Measurements from ENCODE around the gene SLCO2A1.

Gene SLCO2A1

GRCh38 chr3:133983126-133983525 lies 46.6 kb downstream of the SLCO2A1 start:
- H3K9ac ChIP-seq (ENCODE audit: low read length) = no peak overlapping the region
- H3K4me2 ChIP-seq (ENCODE audit: low read depth, low read length) = no peak overlapping the region
- no peak for TF ChIP-seq CTCF (IDR thresholded peaks at IDR 0.05; ENCODE audit: low read length)
- TF ChIP-seq EZH2 (optimal IDR thresholded peaks at IDR 0.05; ENCODE audit: low read depth, low read length) = no peak
- TF ChIP-seq EZH2phosphoT487 (IDR thresholded peaks at IDR 0.05; ENCODE audit: low read length) = no peak
- no peak overlapping the region for H3K4me3 ChIP-seq (ENCODE audit: low read length)
- no peaks in the 10 kb centered on the region for H3K27me3 ChIP-seq (replicated peaks; ENCODE audit: insufficient read depth, low read length)
- no peak for DNase-seq
- no peaks in the 10 kb centered on the region for H3K79me2 ChIP-seq (ENCODE audit: low read length)
- no peaks in the 10 kb centered on the region for H3K9me3 ChIP-seq (replicated peaks; ENCODE audit: insufficient read depth, low read length)
- H4K20me1 ChIP-seq (ENCODE audit: insufficient read depth, low read length) = no peaks in the 10 kb centered on the region
- no peaks in the 10 kb centered on the region for H3K9me2 ChIP-seq (replicated peaks; ENCODE audit: insufficient read depth, low read length)
- no peak overlapping the region for H2AFZ ChIP-seq (ENCODE audit: low read length)
- no peaks in the 10 kb centered on the region for H3K4me1 ChIP-seq (ENCODE audit: low read length)
- no peaks in the 10 kb centered on the region for H3F3A ChIP-seq (ENCODE audit: insufficient read depth, low read length)
- no peaks in the 10 kb centered on the region for H3K36me3 ChIP-seq (replicated peaks; ENCODE audit: insufficient read depth, low read length)
- H3K27ac ChIP-seq (ENCODE audit: low read length) = no peak overlapping the region

DNA sequence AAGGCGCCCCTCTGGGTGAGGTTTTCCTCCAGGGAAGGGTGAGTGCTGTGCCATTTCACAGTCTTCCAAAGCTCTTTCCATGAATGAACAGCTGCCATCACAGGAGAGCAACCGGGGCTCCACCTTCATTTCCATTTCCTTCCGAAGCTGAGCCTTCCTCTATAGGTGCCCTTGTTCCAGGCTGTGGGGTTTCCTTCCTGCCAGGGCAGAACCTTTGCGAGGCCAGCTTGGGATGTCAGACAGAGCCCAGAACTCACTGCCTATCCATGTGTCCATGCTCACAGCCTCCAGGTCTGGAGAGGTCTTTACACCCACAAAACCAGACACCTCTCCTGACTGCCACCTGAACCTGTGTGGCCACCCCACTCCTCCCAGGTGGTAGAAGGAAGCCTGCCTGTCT lies 49.2 kb downstream of the SLCO2A1 start:
- Histone ChIP-seq H3K9ac (ENCODE audit: low read length) (no peak overlapping the region), H3K4me1 (ENCODE audit: low read length) (no peaks in the 10 kb centered on the region), H3K27ac (ENCODE audit: low read length) (no peak overlapping the region), H3K27me3 (replicated peaks; ENCODE audit: insufficient read depth, low read length) (no peaks in the 10 kb centered on the region), H3K36me3 (replicated peaks; ENCODE audit: insufficient read depth, low read length) (no peaks in the 10 kb centered on the region), H4K20me1 (ENCODE audit: insufficient read depth, low read length) (no peaks in the 10 kb centered on the region), H3K79me2 (ENCODE audit: low read length) (no peaks in the 10 kb centered on the region), H3K9me3 (replicated peaks; ENCODE audit: insufficient read depth, low read length) (no peaks in the 10 kb centered on the region), H3F3A (ENCODE audit: insufficient read depth, low read length) (no peaks in the 10 kb centered on the region), H3K4me3 (ENCODE audit: low read length) (no peak overlapping the region), H3K9me2 (replicated peaks; ENCODE audit: insufficient read depth, low read length) (no peaks in the 10 kb centered on the region), H3K4me2 (ENCODE audit: low read depth, low read length) (no peak overlapping the region), H2AFZ (ENCODE audit: low read length) (no peak overlapping the region)
- no peak for DNase-seq
- TF ChIP-seq EZH2phosphoT487 (IDR thresholded peaks at IDR 0.05; ENCODE audit: low read length) (no peak), CTCF (IDR thresholded peaks at IDR 0.05; ENCODE audit: low read length) (no peak), EZH2 (optimal IDR thresholded peaks at IDR 0.05; ENCODE audit: low read depth, low read length) (no peak)

DNA sequence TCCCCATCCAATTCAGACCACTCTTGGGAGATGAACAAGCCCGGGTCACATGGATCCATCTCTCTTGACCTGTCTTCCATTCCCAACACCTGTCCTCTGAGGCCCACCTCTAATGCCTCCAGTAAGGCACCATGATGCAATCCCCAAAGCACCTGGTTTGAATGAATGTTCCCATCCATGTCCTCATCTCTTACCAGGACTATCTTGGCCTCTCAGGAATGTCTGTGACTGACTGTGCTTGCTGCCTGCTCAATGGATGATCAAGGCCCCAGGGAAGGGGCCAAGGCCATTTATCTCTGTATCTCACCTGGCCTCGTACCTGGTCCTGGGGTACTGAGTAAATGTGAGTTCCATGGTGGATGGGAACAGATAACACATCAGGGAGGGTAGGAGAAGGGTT lies 49.7 kb downstream of the SLCO2A1 start:
- no peak for TF ChIP-seq EZH2 (optimal IDR thresholded peaks at IDR 0.05; ENCODE audit: low read depth, low read length)
- TF ChIP-seq CTCF (IDR thresholded peaks at IDR 0.05; ENCODE audit: low read length) = no peak
- no peak for TF ChIP-seq EZH2phosphoT487 (IDR thresholded peaks at IDR 0.05; ENCODE audit: low read length)
- no peak for DNase-seq
- Histone ChIP-seq H3K27me3 (replicated peaks; ENCODE audit: insufficient read depth, low read length) (no peaks in the 10 kb centered on the region), H3K9me3 (replicated peaks; ENCODE audit: insufficient read depth, low read length) (no peaks in the 10 kb centered on the region), H3K27ac (ENCODE audit: low read length) (no peak overlapping the region), H3K36me3 (replicated peaks; ENCODE audit: insufficient read depth, low read length) (no peaks in the 10 kb centered on the region), H3K4me2 (ENCODE audit: low read depth, low read length) (no peak overlapping the region), H3K4me1 (ENCODE audit: low read length) (no peaks in the 10 kb centered on the region), H3K79me2 (ENCODE audit: low read length) (no peaks in the 10 kb centered on the region), H3K9ac (ENCODE audit: low read length) (no peak overlapping the region), H4K20me1 (ENCODE audit: insufficient read depth, low read length) (no peaks in the 10 kb centered on the region), H3K9me2 (replicated peaks; ENCODE audit: insufficient read depth, low read length) (no peaks in the 10 kb centered on the region), H3K4me3 (ENCODE audit: low read length) (no peak overlapping the region), H2AFZ (ENCODE audit: low read length) (no peak overlapping the region), H3F3A (ENCODE audit: insufficient read depth, low read length) (no peaks in the 10 kb centered on the region)

Data from MM.1S (cell line).